Ascending aorta (tissue), 2 donors: Measurements from ENCODE around the gene C1orf232. TPM values are rescaled to one million over a fixed set of nuclear protein-coding genes. Genes with fewer than 3 reads are reported as not detected.
A peak's percentile ranks its signal among the peaks of the same experiment; 100 is the strongest.

ENCODE experiments used
- DNase-seq, 2 donors: peaks; one replicate each; pipeline ENCODE4 v3.0.0-alpha.2; 2019; ENCODE audit warnings: low spot score in 2 of 2
- H3K27ac ChIP-seq, 2 donors: fragments of 200-600 bp; sonication (generic); one replicate each; pipeline ENCODE4 v1.5.1; 2016 to 2017; ENCODE audit warnings: mild to moderate bottlenecking in 1 of 2
- H3K27me3 ChIP-seq: fragments of 200-600 bp; sonication (generic); one replicate; pipeline ENCODE4 v1.5.1; 2017
- H3K36me3 ChIP-seq, 2 donors: fragments of 200-600 bp; sonication (generic); one replicate each; pipeline ENCODE4 v1.5.1; 2016
- H3K4me1 ChIP-seq, 2 donors: fragments of 200-600 bp; sonication (generic); one replicate each; pipeline ENCODE4 v1.5.1; 2016 to 2017; ENCODE audit warnings: mild to moderate bottlenecking in 1 of 2
- H3K4me3 ChIP-seq, 2 donors: fragments of 200-600 bp; sonication (generic); one replicate each; pipeline ENCODE4 v1.5.1; 2016 to 2017; ENCODE audit warnings: mild to moderate bottlenecking in 1 of 2
- H3K9me3 ChIP-seq, 2 donors: fragments of 200-600 bp; sonication (generic); one replicate each; pipeline ENCODE4 v1.5.1; 2016
- intact Hi-C: fragments of 100-400 bp; cut with DNase I; formaldehyde crosslinking; loops from one replicate; pipeline ENCODE4 v1.15.1; 2023
- total RNA-seq: library from RNA; depleted of rRNA; stranded (reverse); fragments of >200 nt; gene quantifications from one replicate; pipeline ENCODE4 v1.1.0, GENCODE V29; 2016
- TF ChIP-seq, protein P1 (sequence below), 3 experiments: fragments of 200-600 bp in 2 of 3; fragments of 450-650 bp in 1 of 3; sonication (generic) in 2 of 3; IDR thresholded peaks; one replicate each; pipeline ENCODE4 v1.5.1; 2016 to 2019; ENCODE audit warnings: antibody characterized with exemption in 3 of 3, mild to moderate bottlenecking in 1 of 3, moderate library complexity in 1 of 3

C1orf232 gene
- total RNA-seq, 1 donor from 2014 or later = not detected

DNA sequence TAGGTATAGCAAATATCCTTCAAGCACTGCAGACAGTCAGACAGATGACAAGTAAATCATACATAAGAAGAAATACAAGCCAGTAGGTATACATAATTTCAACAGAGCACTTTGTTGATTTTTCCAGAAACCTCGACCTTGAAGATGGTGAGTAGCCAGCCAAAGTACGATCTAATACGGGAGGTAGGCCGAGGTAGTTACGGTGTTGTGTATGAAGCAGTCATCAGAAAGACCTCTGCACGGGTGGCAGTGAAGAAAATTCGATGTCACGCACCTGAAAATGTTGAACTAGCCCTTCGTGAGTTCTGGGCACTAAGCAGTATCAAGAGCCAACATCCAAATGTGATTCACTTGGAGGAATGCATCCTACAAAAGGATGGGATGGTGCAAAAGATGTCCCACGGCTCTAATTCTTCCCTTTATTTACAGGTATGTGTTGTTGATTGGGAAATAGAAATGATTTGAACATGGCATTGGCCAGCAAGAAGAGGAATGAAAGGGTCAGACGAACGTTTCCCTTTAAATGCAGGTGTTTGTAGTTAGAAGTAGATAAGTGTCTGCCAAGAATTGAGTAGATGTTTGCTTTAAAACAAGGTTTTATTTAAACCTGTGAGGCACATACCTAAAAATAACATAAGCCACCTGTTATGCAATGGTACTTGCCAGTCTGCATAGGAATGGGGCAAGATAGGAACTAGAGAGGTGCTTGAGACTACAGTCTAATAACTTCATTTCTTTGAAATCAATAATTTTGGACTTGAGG is 54.4 kb downstream of the C1orf232 start:
- peaks cover 0 to 16% of the 10 kb centered on the region in 2 donors for H3K4me1 ChIP-seq
- peak in 1 of 2 donors; percentile 11 for DNase-seq
- TF ChIP-seq, protein P1, sequence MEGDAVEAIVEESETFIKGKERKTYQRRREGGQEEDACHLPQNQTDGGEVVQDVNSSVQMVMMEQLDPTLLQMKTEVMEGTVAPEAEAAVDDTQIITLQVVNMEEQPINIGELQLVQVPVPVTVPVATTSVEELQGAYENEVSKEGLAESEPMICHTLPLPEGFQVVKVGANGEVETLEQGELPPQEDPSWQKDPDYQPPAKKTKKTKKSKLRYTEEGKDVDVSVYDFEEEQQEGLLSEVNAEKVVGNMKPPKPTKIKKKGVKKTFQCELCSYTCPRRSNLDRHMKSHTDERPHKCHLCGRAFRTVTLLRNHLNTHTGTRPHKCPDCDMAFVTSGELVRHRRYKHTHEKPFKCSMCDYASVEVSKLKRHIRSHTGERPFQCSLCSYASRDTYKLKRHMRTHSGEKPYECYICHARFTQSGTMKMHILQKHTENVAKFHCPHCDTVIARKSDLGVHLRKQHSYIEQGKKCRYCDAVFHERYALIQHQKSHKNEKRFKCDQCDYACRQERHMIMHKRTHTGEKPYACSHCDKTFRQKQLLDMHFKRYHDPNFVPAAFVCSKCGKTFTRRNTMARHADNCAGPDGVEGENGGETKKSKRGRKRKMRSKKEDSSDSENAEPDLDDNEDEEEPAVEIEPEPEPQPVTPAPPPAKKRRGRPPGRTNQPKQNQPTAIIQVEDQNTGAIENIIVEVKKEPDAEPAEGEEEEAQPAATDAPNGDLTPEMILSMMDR (IDR thresholded peaks at IDR 0.05) = no peak
- peaks cover 0 to 17% of the 10 kb centered on the region in 2 donors for H3K36me3 ChIP-seq
- no peaks in the 10 kb centered on the region for H3K9me3 ChIP-seq
- intact Hi-C loops = no loop called here
- no peak overlapping the region for H3K4me3 ChIP-seq
- H3K27me3 ChIP-seq = no peaks in the 10 kb centered on the region
- H3K27ac ChIP-seq = no peak overlapping the region

Other genes starting within 250 kb of the C1orf232 start
- gene PAFAH2, start 170.9 kb downstream of the C1orf232 start, total RNA-seq = 1.3 TPM
- 0.85 TPM for gene EXTL1, start 147.2 kb downstream of the C1orf232 start, total RNA-seq
- gene SLC30A2, start 122.8 kb downstream of the C1orf232 start, total RNA-seq = not detected
- gene TRIM63, start 101.3 kb downstream of the C1orf232 start, total RNA-seq = not detected
- gene PDIK1L, start 57.1 kb downstream of the C1orf232 start, total RNA-seq = 4.0 TPM
- 60.0 TPM for gene FAM110D, start 9.9 kb downstream of the C1orf232 start, total RNA-seq
- 90.0 TPM for gene ZNF593, start 945 bp upstream of the C1orf232 start, total RNA-seq
- gene ZNF593OS, start 2.9 kb upstream of the C1orf232 start, total RNA-seq = not detected
- gene CNKSR1, start 8.5 kb upstream of the C1orf232 start, total RNA-seq = not detected
- not detected for gene CATSPER4, start 21.6 kb upstream of the C1orf232 start, total RNA-seq
- 5.0 TPM for gene CEP85, start 65.2 kb upstream of the C1orf232 start, total RNA-seq
- 228 TPM for gene SH3BGRL3, start 111.1 kb upstream of the C1orf232 start, total RNA-seq
- gene UBXN11, start 137.7 kb upstream of the C1orf232 start, total RNA-seq = 14.5 TPM
- not detected for gene CD52, start 149.0 kb upstream of the C1orf232 start, total RNA-seq
- not detected for gene CRYBG2, start 185.2 kb upstream of the C1orf232 start, total RNA-seq
- gene ZNF683, start 203.8 kb upstream of the C1orf232 start, total RNA-seq = not detected
- not detected for gene LIN28A, start 241.9 kb upstream of the C1orf232 start, total RNA-seq